K562 treated with DMSO at 1 percent for 4 hours (cell line): ENCODE results near the gene ZNF723. TPM values are rescaled to one million over a fixed set of nuclear protein-coding genes. Genes with fewer than 3 reads are reported as not detected.

Experiments
- total RNA-seq: library from RNA; unstranded; fragments of 300-600 nt; gene quantifications from 2 replicates; pipeline ENCODE4 v1.2.3, GENCODE V29; 2022; ENCODE audit not compliant: insufficient read depth

Gene ZNF723
- not detected in 2 replicates for total RNA-seq

GRCh38 chr19:22832031-22832762, at the start of gene ZNF723:
TSS of gene ZNF723 (plus strand) at chr19:22832291. CDS start at chr19:22832380, 89 bp downstream.

GRCh38 chr19:22783651-22784410, 48.3 kb upstream of the ZNF723 start, which contains the start of gene ZNF99:
TSS of gene ZNF99 (minus strand) at chr19:22784151. CDS start at chr19:22784016, 135 bp downstream.

Other genes with a start within 250 kb of the ZNF723 start
- gene ZNF492, start 198.0 kb upstream of the ZNF723 start, total RNA-seq = not detected in 2 replicates
- gene ZNF99, start 48.1 kb upstream of the ZNF723 start, total RNA-seq = not detected in 2 replicates
- not detected in 2 replicates for gene ZNF728, start 170.9 kb downstream of the ZNF723 start, total RNA-seq